Endodermal cell (in vitro differentiated cells): ENCODE measurements around the gene IGFBP5. TPM values are rescaled to one million over a fixed set of nuclear protein-coding genes. Genes with fewer than 3 reads are reported as not detected.

Experiments used
- DNase-seq: peaks from one replicate; pipeline ENCODE4 v3.0.0-alpha.2; 2017
- H3K27ac ChIP-seq: 2 replicates; pipeline ENCODE4 v1.5.1; 2013; ENCODE audit warnings: mild to moderate bottlenecking, low read depth, low read length, moderate library complexity
- H3K27me3 ChIP-seq: 2 replicates; pipeline ENCODE4 v1.6.1; 2013; ENCODE audit warnings: mild to moderate bottlenecking, low read length, moderate library complexity; ENCODE audit not compliant: insufficient read depth, control insufficient read depth, poor library complexity, severe bottlenecking
- H3K36me3 ChIP-seq: 2 replicates; pipeline ENCODE4 v1.7.0; 2013; ENCODE audit warnings: mild to moderate bottlenecking, low read length, moderate library complexity; ENCODE audit not compliant: control insufficient read depth, insufficient read depth
- H3K4me1 ChIP-seq: one replicate; pipeline ENCODE4 v1.7.0; 2013; ENCODE audit warnings: low read length; ENCODE audit not compliant: control insufficient read depth, insufficient read depth
- H3K4me3 ChIP-seq: 2 replicates; pipeline ENCODE4 v1.5.1; 2013; ENCODE audit warnings: mild to moderate bottlenecking, low read length, moderate library complexity
- H3K9ac ChIP-seq: 2 replicates; pipeline ENCODE4 v1.6.1; 2013; ENCODE audit warnings: mild to moderate bottlenecking, low read length, moderate library complexity; ENCODE audit not compliant: poor library complexity, severe bottlenecking; ENCODE audit errors: extremely low read depth
- H3K9me3 ChIP-seq: 2 replicates; pipeline ENCODE4 v1.6.1; 2013; ENCODE audit warnings: mild to moderate bottlenecking, low read length, moderate library complexity; ENCODE audit not compliant: control insufficient read depth
- H3K27ac Mint-ChIP-seq: 2 replicates; pipeline ENCODE4 v1.8.0; 2020; ENCODE audit warnings: mixed read lengths
- H3K27me3 Mint-ChIP-seq: 2 replicates; pipeline ENCODE4 v1.8.0; 2021; ENCODE audit warnings: mild to moderate bottlenecking, mixed read lengths; ENCODE audit not compliant: insufficient read depth
- H3K36me3 Mint-ChIP-seq: 2 replicates; pipeline ENCODE4 v1.8.0; 2020; ENCODE audit warnings: low read depth, mixed read lengths
- H3K4me1 Mint-ChIP-seq: 2 replicates; pipeline ENCODE4 v1.8.0; 2020; ENCODE audit warnings: mixed read lengths
- H3K4me3 Mint-ChIP-seq: 2 replicates; pipeline ENCODE4 v1.8.0; 2020; ENCODE audit warnings: mild to moderate bottlenecking, moderate library complexity, mixed read lengths
- H3K9me3 Mint-ChIP-seq: 2 replicates; pipeline ENCODE4 v1.8.0; 2020; ENCODE audit warnings: mild to moderate bottlenecking, mixed read lengths
- WGBS, 2 experiments: methylation state at CpG; one replicate each; pipeline versions ENCODE4 v1.1.5 to v1.1.7; 2013; ENCODE audit warnings: missing lambda C conversion rate in 2 of 2, mixed read lengths in 1 of 2; ENCODE audit not compliant: insufficient coverage in 1 of 2, insufficient read length in 1 of 2; 5-methylcytosine and 5-hydroxymethylcytosine counted together
- total RNA-seq, 2 donors: library from RNA; stranded (reverse); fragmentation: NEBNext Ultra II Directional in 1 of 2; extraction: Animal tissue kit (Norgen Biotek cat#: 25700) in 1 of 2; gene quantifications; 2 replicates in 1 of 2; 3 replicates in 1 of 2; pipeline ENCODE4 v1.2.1, GENCODE V29; 2021
- TF ChIP-seq, protein P1 (sequence below): fragments of 200-600 bp; sonication (generic); conservative IDR thresholded peaks from 2 replicates; pipeline ENCODE4 v1.5.0; 2021; ENCODE audit warnings: antibody characterized with exemption, mild to moderate bottlenecking

Gene IGFBP5
- total RNA-seq, 2 donors from 2014 or later, result 3.6 to 8.9 TPM

DNA sequence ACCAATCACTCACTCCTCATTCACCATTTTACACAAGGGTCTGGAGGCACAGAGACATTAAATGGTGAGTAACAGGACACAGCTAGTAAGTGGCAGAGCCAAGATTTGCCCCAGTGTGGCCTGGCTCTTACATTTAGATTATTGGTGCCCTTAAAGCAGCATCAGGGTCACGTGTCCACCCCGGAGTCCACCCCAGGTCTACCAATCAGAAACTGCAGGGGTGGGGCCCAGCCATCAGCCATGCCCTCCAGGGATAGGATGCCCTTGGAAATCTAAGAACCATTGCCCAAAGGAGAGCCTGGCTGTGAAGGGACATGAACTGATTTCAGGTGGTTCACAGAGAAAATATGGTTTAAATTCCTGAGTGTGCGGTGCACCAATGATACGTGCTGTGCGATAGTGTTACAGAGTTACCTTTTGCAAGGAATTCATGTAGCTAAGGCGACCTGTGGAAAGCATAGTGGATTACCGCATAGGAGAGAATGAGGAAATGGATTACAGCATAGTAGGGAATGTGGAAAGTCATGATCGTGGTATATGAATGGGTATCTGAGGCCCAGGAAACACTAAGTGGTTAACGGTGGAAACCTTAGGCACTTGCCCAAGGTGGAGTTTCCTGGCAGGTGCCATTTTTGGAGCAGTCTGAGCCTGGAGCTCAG lies 17.8 kb downstream of the IGFBP5 start:
- Histone ChIP-seq H3K36me3 (peaks cover 18% of the 10 kb centered on the region), H3K9ac (no peak overlapping the region), H3K27ac (no peak overlapping the region), H3K4me1 (no peaks in the 10 kb centered on the region), H3K9me3 (no peaks in the 10 kb centered on the region), H3K4me3 (no peak overlapping the region), H3K27me3 (no peaks in the 10 kb centered on the region)
- H3K27ac Mint-ChIP-seq, result no peak overlapping the region
- no peaks in the 10 kb centered on the region for H3K36me3 Mint-ChIP-seq
- TF ChIP-seq, protein P1, sequence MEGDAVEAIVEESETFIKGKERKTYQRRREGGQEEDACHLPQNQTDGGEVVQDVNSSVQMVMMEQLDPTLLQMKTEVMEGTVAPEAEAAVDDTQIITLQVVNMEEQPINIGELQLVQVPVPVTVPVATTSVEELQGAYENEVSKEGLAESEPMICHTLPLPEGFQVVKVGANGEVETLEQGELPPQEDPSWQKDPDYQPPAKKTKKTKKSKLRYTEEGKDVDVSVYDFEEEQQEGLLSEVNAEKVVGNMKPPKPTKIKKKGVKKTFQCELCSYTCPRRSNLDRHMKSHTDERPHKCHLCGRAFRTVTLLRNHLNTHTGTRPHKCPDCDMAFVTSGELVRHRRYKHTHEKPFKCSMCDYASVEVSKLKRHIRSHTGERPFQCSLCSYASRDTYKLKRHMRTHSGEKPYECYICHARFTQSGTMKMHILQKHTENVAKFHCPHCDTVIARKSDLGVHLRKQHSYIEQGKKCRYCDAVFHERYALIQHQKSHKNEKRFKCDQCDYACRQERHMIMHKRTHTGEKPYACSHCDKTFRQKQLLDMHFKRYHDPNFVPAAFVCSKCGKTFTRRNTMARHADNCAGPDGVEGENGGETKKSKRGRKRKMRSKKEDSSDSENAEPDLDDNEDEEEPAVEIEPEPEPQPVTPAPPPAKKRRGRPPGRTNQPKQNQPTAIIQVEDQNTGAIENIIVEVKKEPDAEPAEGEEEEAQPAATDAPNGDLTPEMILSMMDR, result no peak
- H3K4me1 Mint-ChIP-seq, result peaks cover 13% of the 10 kb centered on the region
- DNase-seq, result no peak
- 93 to 94% methylated on average over 9 of the region's 9 CpGs for WGBS, 2 experiments
- no peaks in the 10 kb centered on the region for H3K9me3 Mint-ChIP-seq
- H3K4me3 Mint-ChIP-seq, result no peak overlapping the region
- peaks cover 3% of the 10 kb centered on the region for H3K27me3 Mint-ChIP-seq

DNA sequence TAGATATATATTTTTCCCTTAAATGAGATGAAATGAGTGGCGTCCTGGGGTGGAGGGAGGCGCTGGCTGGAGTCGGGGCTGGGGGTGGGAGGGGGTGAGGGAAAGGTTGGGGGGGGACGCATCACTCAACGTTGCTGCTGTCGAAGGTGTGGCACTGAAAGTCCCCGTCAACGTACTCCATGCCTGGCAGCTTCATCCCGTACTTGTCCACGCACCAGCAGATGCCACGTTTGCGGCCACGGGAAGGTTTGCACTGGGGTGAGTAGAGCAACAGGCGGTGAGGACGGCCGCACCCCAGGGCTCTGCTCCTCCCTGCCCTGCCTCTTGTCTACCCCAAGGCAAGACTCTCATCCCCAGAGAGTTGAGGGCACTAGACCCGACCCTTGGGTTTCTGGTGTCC lies 18.7 kb downstream of the IGFBP5 start:
- Histone ChIP-seq H3K27ac (no peak overlapping the region), H3K4me1 (no peaks in the 10 kb centered on the region), H3K9ac (no peak overlapping the region), H3K9me3 (no peaks in the 10 kb centered on the region), H3K36me3 (peaks cover 18% of the 10 kb centered on the region), H3K27me3 (no peaks in the 10 kb centered on the region), H3K4me3 (no peak overlapping the region)
- 92 to 95% methylated on average over 14 to 15 of the region's 17 CpGs for WGBS, 2 experiments
- Mint-ChIP-seq H3K36me3 (no peaks in the 10 kb centered on the region), H3K4me1 (peaks cover 5% of the 10 kb centered on the region), H3K9me3 (no peaks in the 10 kb centered on the region), H3K27ac (no peak overlapping the region), H3K27me3 (peaks cover 3% of the 10 kb centered on the region), H3K4me3 (no peak overlapping the region)
- no peak for DNase-seq
- TF ChIP-seq, protein P1, result no peak

DNA sequence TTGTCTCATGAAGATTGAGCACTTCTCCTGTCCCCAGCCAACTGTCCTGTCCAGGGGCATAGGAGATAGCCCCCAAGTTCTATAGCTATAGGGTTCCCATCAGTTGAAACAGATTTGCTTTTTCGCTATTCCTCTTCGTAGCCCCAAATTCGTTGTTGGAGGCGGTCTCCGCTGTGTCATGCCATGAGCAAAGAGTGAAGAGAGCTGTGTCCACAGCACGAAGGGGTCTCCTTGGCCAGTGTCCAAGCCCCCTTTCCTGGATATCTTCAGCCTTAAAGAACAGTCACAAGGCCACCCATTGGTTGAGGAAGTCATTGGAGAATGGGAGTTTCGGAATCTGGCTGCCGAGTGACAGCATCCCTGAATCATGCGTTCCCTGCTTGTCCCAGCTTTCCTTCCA lies 21.0 kb downstream of the IGFBP5 start:
- H3K9ac ChIP-seq, result no peak overlapping the region
- H3K27ac ChIP-seq, result no peak overlapping the region
- WGBS, 2 experiments, result 96 to 97% methylated on average over 9 of the region's 9 CpGs
- H3K4me3 ChIP-seq, result no peak overlapping the region
- H3K4me1 Mint-ChIP-seq, result peaks cover 4% of the 10 kb centered on the region
- H3K36me3 ChIP-seq, result peaks cover 18% of the 10 kb centered on the region
- no peaks in the 10 kb centered on the region for H3K36me3 Mint-ChIP-seq
- DNase-seq, result no peak
- no peaks in the 10 kb centered on the region for H3K9me3 Mint-ChIP-seq
- no peaks in the 10 kb centered on the region for H3K27me3 ChIP-seq
- H3K27ac Mint-ChIP-seq, result no peak overlapping the region
- H3K4me3 Mint-ChIP-seq, result no peak overlapping the region
- H3K27me3 Mint-ChIP-seq, result peaks cover 3% of the 10 kb centered on the region
- TF ChIP-seq, protein P1, result no peak
- H3K9me3 ChIP-seq, result no peaks in the 10 kb centered on the region
- no peaks in the 10 kb centered on the region for H3K4me1 ChIP-seq
